Subcutaneous abdominal adipose tissue (tissue), 5 donors: ENCODE data around the gene TSPAN10.

Experiments
- H3K27ac ChIP-seq: one replicate; pipeline ENCODE4 v1.7.0; 2013; ENCODE audit warnings: low read depth, mild to moderate bottlenecking, inconsistent platforms, low read length, moderate library complexity
- H3K27me3 ChIP-seq, 5 donors: one replicate each; pipeline ENCODE4 v1.7.0; 2013; ENCODE audit warnings: low read length in 5 of 5, inconsistent platforms in 1 of 5; ENCODE audit not compliant: control insufficient read depth in 5 of 5, insufficient read depth in 4 of 5
- H3K36me3 ChIP-seq, 5 donors: one replicate each; pipeline ENCODE4 v1.7.0; 2013; ENCODE audit warnings: low read length in 5 of 5; ENCODE audit not compliant: control insufficient read depth in 5 of 5, insufficient read depth in 5 of 5
- H3K4me1 ChIP-seq, 5 donors: one replicate each; pipeline ENCODE4 v1.7.0; 2013; ENCODE audit warnings: low read length in 5 of 5, mild to moderate bottlenecking in 3 of 5, moderate library complexity in 1 of 5; ENCODE audit not compliant: control insufficient read depth in 5 of 5, insufficient read depth in 5 of 5
- H3K4me3 ChIP-seq, 5 donors: one replicate each; pipeline ENCODE4 v1.7.0; 2013; ENCODE audit warnings: low read length in 5 of 5, low read depth in 1 of 5
- H3K9ac ChIP-seq, 5 donors: one replicate each; pipeline ENCODE4 v1.7.0; 2013; ENCODE audit warnings: low read length in 5 of 5, mild to moderate bottlenecking in 4 of 5, moderate library complexity in 3 of 5
- H3K9me3 ChIP-seq, 5 donors: one replicate each; pipeline ENCODE4 v1.7.0; 2013; ENCODE audit warnings: low read length in 5 of 5; ENCODE audit not compliant: control insufficient read depth in 5 of 5
- donor health status: healthy.
- donor health status: healthy.
- donor health status: healthy.
- donor health status: healthy.
- donor health status: healthy.

The TSPAN10 gene

DNA sequence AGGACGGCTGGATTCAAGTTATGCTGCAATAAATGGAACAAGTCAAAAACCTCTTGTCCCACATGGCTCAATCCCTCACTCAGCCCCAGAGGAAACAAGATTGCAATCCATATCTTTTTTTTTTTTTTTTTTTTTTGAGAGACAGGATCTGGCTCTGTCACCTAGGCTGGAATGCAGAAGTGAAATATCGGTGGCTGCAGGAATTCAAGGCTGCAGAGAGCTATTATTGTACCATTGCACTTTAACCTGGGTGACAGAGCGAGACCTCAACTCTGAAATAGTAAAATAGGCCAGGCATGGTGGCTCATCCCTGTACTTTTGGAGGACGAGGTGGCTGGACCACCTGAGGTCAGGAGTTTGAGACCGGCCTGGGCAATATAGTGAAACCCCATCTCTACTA, 22.0 kb downstream of the TSPAN10 start:
- H3K36me3 ChIP-seq = no peaks in the 10 kb centered on the region
- no peak overlapping the region for H3K4me3 ChIP-seq
- no peaks in the 10 kb centered on the region for H3K27me3 ChIP-seq
- no peak overlapping the region for H3K27ac ChIP-seq
- no peak overlapping the region for H3K9ac ChIP-seq
- H3K9me3 ChIP-seq = no peaks in the 10 kb centered on the region
- H3K4me1 ChIP-seq = peaks cover 0 to 39% (median 28%) of the 10 kb centered on the region in 5 donors

DNA sequence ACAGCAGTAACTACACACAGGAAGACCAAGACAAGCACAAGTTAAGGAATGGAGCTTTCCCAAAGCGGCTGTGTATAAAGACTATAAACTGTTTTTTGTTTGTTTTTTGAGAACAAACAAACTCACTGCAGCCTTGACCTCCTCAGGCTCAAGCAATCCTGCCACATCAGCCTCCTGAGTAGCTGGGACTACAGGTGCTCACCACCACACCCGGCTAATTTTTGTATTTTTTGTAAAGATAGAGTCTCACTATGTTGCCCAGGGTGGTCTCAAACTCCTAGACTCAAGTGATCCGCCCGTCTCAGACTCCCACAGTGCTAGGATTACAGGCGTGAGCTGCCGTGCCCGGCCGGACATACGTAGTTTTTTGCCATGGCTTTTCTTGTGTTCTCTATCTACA, 23.4 kb downstream of the TSPAN10 start:
- Histone ChIP-seq H3K4me1 (peaks cover 0 to 42% (median 36%) of the 10 kb centered on the region in 5 donors), H3K36me3 (peaks cover 0 to 7% (median 3%) of the 10 kb centered on the region in 5 donors), H3K4me3 (no peak overlapping the region), H3K27ac (no peak overlapping the region), H3K9ac (no peak overlapping the region), H3K27me3 (no peaks in the 10 kb centered on the region), H3K9me3 (no peaks in the 10 kb centered on the region)

DNA sequence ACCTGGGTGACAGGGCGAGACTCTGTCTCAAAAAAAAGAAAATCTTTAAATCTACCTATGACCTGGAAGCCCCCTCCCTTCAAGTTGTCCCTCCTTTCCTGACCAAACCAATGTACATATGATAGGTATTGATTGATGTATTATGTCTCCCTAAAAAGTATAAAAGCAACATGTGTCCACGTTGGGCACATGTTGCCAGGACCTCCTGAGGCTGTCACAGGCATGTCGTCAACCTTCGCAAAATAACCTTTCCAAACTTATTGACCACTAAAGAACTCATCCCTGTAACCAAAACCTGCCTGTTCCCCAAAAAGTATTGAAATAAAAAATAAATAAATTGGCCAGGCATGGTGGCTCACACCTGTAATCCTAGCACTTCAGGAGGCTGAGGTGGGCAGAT, 25.0 kb downstream of the TSPAN10 start:
- Histone ChIP-seq H3K4me3 (no peak overlapping the region), H3K36me3 (peaks cover 0 to 7% (median 3%) of the 10 kb centered on the region in 5 donors), H3K9ac (no peak overlapping the region), H3K27ac (no peak overlapping the region), H3K4me1 (peaks cover 3 to 42% (median 33%) of the 10 kb centered on the region in 5 donors), H3K27me3 (no peaks in the 10 kb centered on the region), H3K9me3 (no peaks in the 10 kb centered on the region)

DNA sequence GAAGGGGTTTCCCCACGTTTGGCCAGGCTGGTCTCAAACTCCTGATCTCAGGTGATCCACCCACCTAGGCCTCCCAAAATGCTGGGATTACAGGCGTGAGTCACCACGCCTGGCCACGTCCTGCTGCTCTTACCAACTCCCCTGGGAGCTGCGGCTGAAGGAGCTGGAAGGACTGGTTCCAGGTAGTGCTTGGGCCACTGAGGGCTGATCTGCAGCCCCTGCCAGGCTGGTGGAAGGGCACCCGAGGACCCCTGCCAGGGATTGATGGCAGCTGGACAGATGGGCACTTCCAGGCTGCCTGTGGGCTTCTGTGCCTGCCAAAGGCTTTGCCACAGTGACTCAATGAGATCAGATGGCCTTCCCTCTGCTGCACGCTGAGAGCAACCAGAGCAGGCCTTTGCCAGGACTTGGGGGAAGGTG, 27.1 kb downstream of the TSPAN10 start:
- H3K27me3 ChIP-seq = no peaks in the 10 kb centered on the region
- peak overlapping the region in 1 of 5 donors; percentile 30 for H3K9ac ChIP-seq
- peaks cover 0 to 10% (median 4%) of the 10 kb centered on the region in 5 donors for H3K36me3 ChIP-seq
- peak overlapping the region; percentile 46 for H3K27ac ChIP-seq
- H3K9me3 ChIP-seq = no peaks in the 10 kb centered on the region
- no peak overlapping the region for H3K4me3 ChIP-seq
- H3K4me1 ChIP-seq = peaks cover 3 to 44% (median 42%) of the 10 kb centered on the region in 5 donors

DNA sequence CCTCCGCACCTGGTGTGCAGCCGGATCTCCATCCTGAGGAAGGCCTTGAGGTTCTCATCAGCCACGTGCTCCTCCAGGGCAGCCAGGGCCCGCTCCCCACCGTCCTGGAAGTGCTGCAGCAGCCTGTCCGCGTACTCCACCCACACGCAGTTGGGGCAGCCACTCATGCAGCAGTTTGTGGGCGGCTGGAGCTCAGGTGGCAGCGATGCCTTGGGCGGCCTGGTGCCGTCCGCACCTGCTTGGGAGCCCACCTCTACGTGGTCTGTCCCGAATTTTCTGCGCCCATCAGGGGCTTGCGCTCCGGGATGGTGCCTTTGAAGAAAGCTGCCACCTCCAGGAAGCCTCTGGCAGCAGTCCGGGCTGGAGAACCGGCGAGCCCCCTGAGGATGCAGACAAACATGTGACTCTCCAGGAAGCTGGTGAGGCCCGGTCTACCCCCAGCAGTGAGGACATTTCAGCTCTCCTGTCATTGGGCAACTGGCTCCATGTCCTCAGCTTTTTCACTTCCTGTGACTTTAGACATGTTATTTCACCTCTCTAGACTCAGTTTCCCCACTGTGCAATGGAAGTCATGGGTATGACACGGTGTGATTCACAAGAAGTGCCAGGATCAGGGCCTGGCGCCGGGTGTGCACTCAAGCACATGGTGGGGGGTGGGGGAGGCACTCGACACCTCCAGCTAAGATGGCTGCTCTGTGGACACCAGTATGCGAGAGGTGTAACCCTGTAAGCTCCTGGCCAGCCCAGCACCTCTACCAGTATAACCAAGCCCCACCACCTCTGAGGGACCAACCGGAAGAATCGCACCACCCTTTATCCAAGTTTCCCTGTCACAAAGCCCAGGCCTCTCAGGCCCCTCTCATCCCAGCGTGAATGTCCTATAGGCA, 28.5 kb downstream of the TSPAN10 start:
- no peaks in the 10 kb centered on the region for H3K9me3 ChIP-seq
- peak overlapping the region; percentile 81 for H3K27ac ChIP-seq
- H3K4me1 ChIP-seq = peaks cover 3 to 39% (median 33%) of the 10 kb centered on the region in 5 donors
- no peaks in the 10 kb centered on the region for H3K27me3 ChIP-seq
- peaks cover 0 to 23% (median 13%) of the 10 kb centered on the region in 5 donors for H3K36me3 ChIP-seq
- H3K4me3 ChIP-seq = peak overlapping the region; percentile 76 to 90 (median 86)
- peak overlapping the region; percentile 63 to 97 (median 91) for H3K9ac ChIP-seq

DNA sequence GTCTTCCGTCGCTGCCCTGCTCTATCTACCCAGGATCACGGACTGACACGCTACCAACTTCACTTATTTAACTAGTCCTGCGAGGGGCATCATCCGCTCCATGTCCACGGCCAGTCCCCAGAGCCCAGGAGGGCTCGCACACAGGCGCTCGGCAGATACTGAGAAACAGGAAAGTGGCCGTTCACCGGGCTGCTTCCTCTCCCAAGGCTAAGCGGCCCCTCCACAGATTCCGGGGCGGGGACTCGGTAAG, 29.0 kb downstream of the TSPAN10 start:
- H3K27me3 ChIP-seq = no peaks in the 10 kb centered on the region
- peak overlapping the region; percentile 81 for H3K27ac ChIP-seq
- peak overlapping the region; percentile 76 to 90 (median 86) for H3K4me3 ChIP-seq
- peaks cover 0 to 29% (median 15%) of the 10 kb centered on the region in 5 donors for H3K36me3 ChIP-seq
- peaks cover 3 to 39% (median 33%) of the 10 kb centered on the region in 5 donors for H3K4me1 ChIP-seq
- peak overlapping the region; percentile 63 to 97 (median 91) for H3K9ac ChIP-seq
- H3K9me3 ChIP-seq = no peaks in the 10 kb centered on the region

DNA sequence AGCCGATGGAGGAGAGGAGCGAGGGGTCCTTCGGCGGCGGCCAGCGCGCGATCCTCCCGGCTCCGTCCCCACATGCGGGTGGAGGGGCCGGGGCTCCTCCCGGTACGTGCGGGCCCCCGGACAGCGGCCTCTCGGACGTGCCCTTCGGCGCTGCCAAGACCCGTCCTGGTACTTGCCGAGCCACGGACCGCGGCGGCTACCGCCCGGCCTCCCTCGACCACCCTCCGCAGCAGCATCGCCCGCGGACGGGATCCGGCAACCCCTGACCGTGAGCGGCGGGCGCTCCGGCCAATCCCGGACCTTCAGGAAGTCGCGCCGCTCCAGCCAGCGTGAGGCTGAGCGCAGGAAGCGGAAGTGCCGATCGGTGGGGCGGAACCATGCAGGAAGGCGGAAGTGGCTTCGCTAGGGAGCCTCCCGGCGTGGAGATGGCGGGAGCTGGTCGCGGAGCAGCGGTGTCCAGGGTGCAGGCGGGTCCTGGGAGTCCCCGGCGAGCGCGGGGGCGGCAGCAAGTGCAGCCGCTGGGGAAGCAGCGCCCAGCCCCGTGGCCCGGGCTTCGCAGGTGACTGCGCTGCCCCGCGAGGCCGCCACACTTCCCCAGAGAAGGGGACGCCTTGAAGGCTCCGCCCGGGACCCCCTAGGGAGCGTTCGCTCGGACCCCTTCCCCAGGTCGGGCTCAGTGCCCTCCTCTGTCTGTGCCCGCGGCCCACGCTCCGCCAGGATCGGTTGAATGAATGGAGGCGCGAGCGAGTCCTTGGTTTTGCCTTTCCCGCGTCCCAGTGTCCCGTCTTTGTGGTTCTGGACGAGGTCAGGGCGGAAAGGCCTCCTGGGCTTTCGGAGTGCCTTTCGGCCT, 29.6 kb downstream of the TSPAN10 start, which contains the start of the genes CCDC137 and OXLD1:
Gene CCDC137, plus strand, starts transcription at position 396 of the 850 bp plus-strand sequence. Its CDS starts 30 bp downstream, at position 426.
Gene OXLD1, minus strand, starts transcription at position 264 of the 850 bp plus-strand sequence. Its CDS starts 28 bp downstream, at position 236.
- H3K4me1 ChIP-seq = peaks cover 3 to 39% (median 33%) of the 10 kb centered on the region in 5 donors
- H3K9me3 ChIP-seq = no peaks in the 10 kb centered on the region
- peak within 1 kb of the TSS; percentile 76 to 90 (median 86) for H3K4me3 ChIP-seq
- no peaks in the 10 kb centered on the region for H3K27me3 ChIP-seq
- H3K27ac ChIP-seq = peak within 1 kb of the TSS; percentile 81
- H3K9ac ChIP-seq = peak within 1 kb of the TSS; percentile 63 to 97 (median 91)
- peaks cover 0 to 34% (median 21%) of the 10 kb centered on the region in 5 donors for H3K36me3 ChIP-seq

DNA sequence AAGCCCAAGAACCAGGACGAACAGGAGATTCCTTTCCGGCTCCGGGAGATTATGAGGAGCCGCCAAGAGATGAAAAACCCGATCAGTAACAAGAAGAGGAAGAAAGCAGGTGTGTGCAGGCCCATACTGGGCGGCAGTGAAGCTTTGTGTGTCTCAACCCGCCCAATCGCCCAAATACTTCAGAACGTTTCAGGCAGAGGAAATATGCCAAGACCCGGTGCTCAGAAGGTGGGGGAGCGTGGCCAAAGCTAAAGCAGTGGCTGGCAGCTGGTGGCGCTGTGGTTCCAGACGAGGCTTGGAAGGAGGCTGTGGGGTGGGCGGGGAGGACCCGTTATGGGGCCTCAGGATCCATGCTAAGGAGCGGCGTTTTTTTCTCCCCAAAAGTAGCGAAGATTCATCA, 30.8 kb downstream of the TSPAN10 start:
- peaks cover 0 to 46% (median 33%) of the 10 kb centered on the region in 5 donors for H3K36me3 ChIP-seq
- H3K4me3 ChIP-seq = peak overlapping the region in 1 of 5 donors; percentile 1

DNA sequence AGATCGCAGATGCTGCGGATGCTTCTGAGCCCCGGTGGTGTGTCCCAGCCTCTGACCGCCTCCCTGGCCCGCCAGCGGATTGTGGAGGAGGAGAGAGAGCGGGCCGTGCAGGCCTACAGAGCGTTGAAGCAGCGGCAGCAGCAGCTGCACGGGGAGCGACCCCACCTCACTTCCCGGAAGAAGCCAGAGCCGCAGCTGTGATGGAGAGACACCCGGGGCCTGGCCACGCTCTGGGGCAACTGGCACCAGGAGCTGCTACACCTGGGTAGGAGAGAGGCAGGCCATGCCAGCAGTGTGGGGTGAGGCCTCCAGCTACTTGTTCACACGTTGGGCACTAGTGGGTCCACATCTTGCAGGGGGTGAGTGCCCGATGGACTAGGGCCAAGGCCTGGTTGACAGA, 35.5 kb downstream of the TSPAN10 start:
- H3K9me3 ChIP-seq = no peaks in the 10 kb centered on the region
- H3K4me3 ChIP-seq = no peak overlapping the region
- H3K4me1 ChIP-seq = peaks cover 0 to 19% (median 12%) of the 10 kb centered on the region in 5 donors
- peaks cover 0 to 60% (median 46%) of the 10 kb centered on the region in 5 donors for H3K36me3 ChIP-seq
- H3K27me3 ChIP-seq = no peaks in the 10 kb centered on the region
- H3K27ac ChIP-seq = no peak overlapping the region
- no peak overlapping the region for H3K9ac ChIP-seq

More for the DNA sequence above, 30.8 kb downstream of the TSPAN10 start:
- H3K27ac ChIP-seq = no peak overlapping the region
- peak overlapping the region in 2 of 5 donors; percentile 11 to 25 for H3K9ac ChIP-seq
- no peaks in the 10 kb centered on the region for H3K27me3 ChIP-seq
- H3K9me3 ChIP-seq = no peaks in the 10 kb centered on the region
- peaks cover 3 to 39% (median 33%) of the 10 kb centered on the region in 5 donors for H3K4me1 ChIP-seq
